Measurements from ENCODE around the gene SLC50A1. TPM values are rescaled to one million over a fixed set of nuclear protein-coding genes. Genes with fewer than 3 reads are reported as not detected.

The SLC50A1 gene
- total and polyA plus RNA-seq, 9 of the 15 experiments (the other 6 are each of a cell fraction or from before 2014, with no cell fraction given): 46.5 to 132 (median 91.9) TPM

DNA sequence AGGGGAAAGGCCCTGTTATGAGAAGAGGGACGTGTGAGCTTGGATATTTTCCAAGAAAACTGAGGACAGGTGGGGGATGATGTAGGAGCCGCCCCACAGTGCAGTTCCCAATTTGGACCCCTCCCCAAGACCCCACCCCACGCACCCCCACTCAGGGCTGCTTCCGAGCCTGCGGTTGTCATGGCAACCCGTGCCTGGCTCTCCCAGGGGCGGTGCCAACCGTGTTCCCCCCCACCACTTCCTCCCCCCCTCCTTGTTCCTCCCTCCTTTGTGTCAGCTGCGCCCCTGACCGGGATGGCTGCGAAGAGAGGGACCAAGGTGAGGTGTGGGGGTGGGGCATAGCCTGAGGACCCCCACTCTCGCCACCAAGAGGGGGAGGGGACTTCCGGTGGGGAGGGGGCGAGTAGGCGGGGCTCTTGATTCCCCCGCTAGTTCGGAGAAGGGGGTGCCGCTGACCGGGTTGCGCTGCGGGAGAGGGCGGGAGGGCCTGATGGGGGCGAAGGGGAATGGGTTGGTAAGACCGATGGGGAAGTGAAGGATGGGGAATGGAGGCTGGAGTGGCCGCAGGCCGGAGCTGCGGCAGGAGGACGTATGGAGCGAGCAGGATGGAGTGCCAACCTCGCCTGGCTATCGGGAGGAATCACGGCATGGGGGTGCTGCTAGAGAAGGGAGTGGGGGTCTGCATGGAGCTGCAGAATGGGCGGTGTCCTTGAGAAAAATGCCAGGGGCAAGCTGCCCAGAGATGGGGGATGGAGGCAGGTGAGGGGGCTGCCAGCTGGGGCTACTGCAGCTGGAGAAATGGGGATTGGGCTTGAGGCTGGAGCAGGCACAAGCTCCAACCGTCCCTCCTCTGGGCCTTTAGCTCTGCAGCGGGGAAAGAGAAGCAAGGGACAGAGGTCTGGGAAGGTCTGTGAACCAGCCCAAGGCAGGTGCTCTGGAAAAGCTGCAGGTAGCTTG, 39.0 kb downstream of the SLC50A1 start (continued):
- no peak for TF ChIP-seq ZNF41 (CRISPR knock-in tag; conservative IDR thresholded peaks at IDR 0.05)
- no peak for TF ChIP-seq GTF2A2 (tag; IDR thresholded peaks at IDR 0.05)
- no peak for TF ChIP-seq KDM2B (CRISPR knock-in tag; IDR thresholded peaks at IDR 0.05)
- TF ChIP-seq, protein P1, sequence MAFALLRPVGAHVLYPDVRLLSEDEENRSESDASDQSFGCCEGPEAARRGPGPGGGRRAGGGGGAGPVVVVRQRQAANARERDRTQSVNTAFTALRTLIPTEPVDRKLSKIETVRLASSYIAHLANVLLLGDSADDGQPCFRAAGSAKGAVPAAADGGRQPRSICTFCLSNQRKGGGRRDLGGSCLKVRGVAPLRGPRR (CRISPR knock-in tag; IDR thresholded peaks at IDR 0.05): no peak
- TF ChIP-seq ZNF507 (tag; conservative IDR thresholded peaks at IDR 0.05): no peak
- TF ChIP-seq, protein P2, sequence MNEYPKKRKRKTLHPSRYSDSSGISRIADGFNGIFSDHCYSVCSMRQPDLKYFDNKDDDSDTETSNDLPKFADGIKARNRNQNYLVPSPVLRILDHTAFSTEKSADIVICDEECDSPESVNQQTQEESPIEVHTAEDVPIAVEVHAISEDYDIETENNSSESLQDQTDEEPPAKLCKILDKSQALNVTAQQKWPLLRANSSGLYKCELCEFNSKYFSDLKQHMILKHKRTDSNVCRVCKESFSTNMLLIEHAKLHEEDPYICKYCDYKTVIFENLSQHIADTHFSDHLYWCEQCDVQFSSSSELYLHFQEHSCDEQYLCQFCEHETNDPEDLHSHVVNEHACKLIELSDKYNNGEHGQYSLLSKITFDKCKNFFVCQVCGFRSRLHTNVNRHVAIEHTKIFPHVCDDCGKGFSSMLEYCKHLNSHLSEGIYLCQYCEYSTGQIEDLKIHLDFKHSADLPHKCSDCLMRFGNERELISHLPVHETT (CRISPR knock-in tag; conservative IDR thresholded peaks at IDR 0.05 in 1 of 2, IDR thresholded peaks at IDR 0.05 in 1 of 2): no peak
- TF ChIP-seq SIN3B (IDR thresholded peaks at IDR 0.05; ENCODE audit: low read depth): no peak
- TF ChIP-seq FOXP1 (CRISPR knock-in tag; IDR thresholded peaks at IDR 0.05): no peak
- TF ChIP-seq RNF2 (IDR thresholded peaks at IDR 0.05): no peak
- no peak for TF ChIP-seq THRAP3 (IDR thresholded peaks at IDR 0.05; ENCODE audit: borderline replicate concordance)
- TF ChIP-seq GABPB1 (CRISPR knock-in tag; IDR thresholded peaks at IDR 0.05): no peak
- 0 out of 2 replicates have a peak, but pooled peaks have one; percentile 49 for TF ChIP-seq NFIC (IDR thresholded peaks at IDR 0.05)

All from K562 (cell line).